GM21576 (cell line): ENCODE measurements around the gene PPP6R2.

Experiments
- ATAC-seq: cut with Tn5 transposase; IDR thresholded peaks from one replicate; pipeline ENCODE4 v1.9.1; 2021; ENCODE audit warnings: mild to moderate bottlenecking, moderate library complexity; ENCODE audit not compliant: unreplicated experiment

Gene PPP6R2

GRCh38 chr22:50464451-50464850, 121.3 kb downstream of the PPP6R2 start:
- no peak for ATAC-seq

GRCh38 chr22:50465066-50465930, 122.2 kb downstream of the PPP6R2 start:
- ATAC-seq: no peak

- ATAC-seq: no peak
Measured at GRCh38 chr22:50467341-50467740, 124.2 kb downstream of the PPP6R2 start.

- no peak for ATAC-seq
Measured at GRCh38 chr22:50467773-50468440, 124.8 kb downstream of the PPP6R2 start.

GRCh38 chr22:50468626-50469025, 125.5 kb downstream of the PPP6R2 start:
- ATAC-seq: no peak

GRCh38 chr22:50469377-50470305, 126.5 kb downstream of the PPP6R2 start:
- ATAC-seq: peak; percentile 50

- no peak for ATAC-seq
Measured at GRCh38 chr22:50470491-50470890, 127.4 kb downstream of the PPP6R2 start.

- no peak for ATAC-seq
Measured at GRCh38 chr22:50471197-50471847, 128.2 kb downstream of the PPP6R2 start.

GRCh38 chr22:50471962-50472361, 128.8 kb downstream of the PPP6R2 start:
- no peak for ATAC-seq

- ATAC-seq: no peak
Measured at GRCh38 chr22:50473088-50473487, 130.0 kb downstream of the PPP6R2 start.

- ATAC-seq: no peak
Measured at GRCh38 chr22:50473855-50474671, 130.9 kb downstream of the PPP6R2 start.

GRCh38 chr22:50474710-50475651, 131.9 kb downstream of the PPP6R2 start, which contains the start of gene SBF1:
Gene SBF1, minus strand, starts transcription at chr22:50475035. Its CDS starts 195 bp downstream, at chr22:50474840.
- peak; percentile 58 for ATAC-seq

- no peak for ATAC-seq
Measured at GRCh38 chr22:50475652-50476002, 132.5 kb downstream of the PPP6R2 start.

- no peak for ATAC-seq
Measured at GRCh38 chr22:50476868-50477267, 133.7 kb downstream of the PPP6R2 start.

GRCh38 chr22:50477923-50478322, 134.8 kb downstream of the PPP6R2 start:
- no peak for ATAC-seq

- no peak for ATAC-seq
Measured at GRCh38 chr22:50479721-50480120, 136.6 kb downstream of the PPP6R2 start.

GRCh38 chr22:50481045-50481439, 137.9 kb downstream of the PPP6R2 start:
- ATAC-seq: no peak

GRCh38 chr22:50481440-50482106, 138.4 kb downstream of the PPP6R2 start, which contains the start of gene ADM2:
Gene ADM2, plus strand, starts transcription at chr22:50481543. Its CDS starts 305 bp downstream, at chr22:50481848.
- no peak for ATAC-seq
